Pancreas (tissue), 10 donors: Measurements from ENCODE around the gene ZCCHC7. TPM values are rescaled to one million over a fixed set of nuclear protein-coding genes. Genes with fewer than 3 reads are reported as not detected.
"Not testable (repeated sequence)": the region's sequence is repeated elsewhere in the genome, so short reads cannot be mapped to it uniquely, and the experiment has no call there.

Experiments used
- ATAC-seq, 4 donors: fragments of 200-7000 bp; cut with Tn5 transposase; one replicate each; pipeline versions ENCODE4 v1.8.0 to v1.9.1; 2020; ENCODE audit warnings: mild to moderate bottlenecking in 4 of 4, moderate library complexity in 4 of 4
- DNase-seq, 6 donors: peaks; one replicate each; pipeline ENCODE4 v3.0.0-alpha.2; 2020
- FAIRE-seq: peaks from 2 replicates; lab custom pipeline; 2012; peaks lifted over from hg19 to GRCh38; lab: Jason Lieb, UNC
- H3K27ac ChIP-seq, 4 donors: fragments of 200-600 bp; sonication (generic); 1 replicate in 3 of 4; 2 replicates in 1 of 4; pipeline versions ENCODE4 v1.5.0 to v1.8.0; 2020
- H3K27me3 ChIP-seq, 4 donors: fragments of 200-600 bp; one replicate each; pipeline ENCODE4 v1.8.0; 2021
- H3K36me3 ChIP-seq, 3 donors: fragments of 200-600 bp; sonication (generic) in 1 of 3; one replicate each; pipeline versions ENCODE4 v1.5.0 to v1.8.0; 2020 to 2021
- H3K4me1 ChIP-seq, 3 donors: fragments of 200-600 bp; one replicate each; pipeline ENCODE4 v1.8.0; 2021
- H3K4me3 ChIP-seq, 4 donors: fragments of 200-600 bp; sonication (generic) in 2 of 4; one replicate each; pipeline versions ENCODE4 v1.5.0 to v1.8.0; 2020 to 2021
- H3K9me3 ChIP-seq, 4 donors: fragments of 200-600 bp; one replicate each; pipeline ENCODE4 v1.8.0; 2021
- WGBS, 2 donors: extraction: QIAGEN DNeasy Blood & Tissue Kit; methylation state at CpG; one replicate each; pipeline ENCODE4 v1.1.7; 2013; 5-methylcytosine and 5-hydroxymethylcytosine counted together
- intact Hi-C, 3 donors: fragments of 100-400 bp; cut with DNase I; formaldehyde crosslinking; loops; one replicate each; pipeline versions ENCODE4 v1.11.1 to v1.14.2; 2022
- polyA plus RNA-seq, 2 donors: library from polyadenylated mRNA; stranded (reverse); fragments of 200-250 nt; gene quantifications; one replicate each; pipeline ENCODE4 v1.2.3, GENCODE V29; 2013
- total RNA-seq, 6 donors: library from RNA; stranded (reverse); fragmentation: NEBNext Ultra II Directional in 4 of 6; extraction: Animal tissue kit (Norgen Biotek cat#: 25700) in 4 of 6; gene quantifications; one replicate each; pipeline versions ENCODE4 v1.2.1 to v1.2.4, GENCODE V29; 2021 to 2023
- TF ChIP-seq, protein P1 (sequence below), 4 donors: fragments of 200-600 bp; sonication (generic) in 3 of 4; IDR thresholded peaks; one replicate each; pipeline versions ENCODE4 v1.5.0 to v1.8.0; 2021; ENCODE audit warnings: antibody characterized with exemption in 4 of 4
- donor health status: healthy with polysubstance abuse.
- donor health status: DM: no; HTN: no; CAD: no; lungs with moderate emphysema.
- donor health status: DM: no; HTN: no; CAD: no.
- donor health status: control.
- donor health status: control.
- donor health status: Bipolar disorder and iron deficiency.
- donor health status: DM: yes; HTN: yes; CAD: no.
- donor health status: DM: no; HTN: no; CAD: no.
- donor health status: DM: no; HTN: no; CAD: no.
- donor health status: DM: yes; HTN: yes; CAD: no.

The ZCCHC7 gene
- total and polyA plus RNA-seq, 8 donors, result 8.1 to 17.4 (median 14.4) TPM

DNA sequence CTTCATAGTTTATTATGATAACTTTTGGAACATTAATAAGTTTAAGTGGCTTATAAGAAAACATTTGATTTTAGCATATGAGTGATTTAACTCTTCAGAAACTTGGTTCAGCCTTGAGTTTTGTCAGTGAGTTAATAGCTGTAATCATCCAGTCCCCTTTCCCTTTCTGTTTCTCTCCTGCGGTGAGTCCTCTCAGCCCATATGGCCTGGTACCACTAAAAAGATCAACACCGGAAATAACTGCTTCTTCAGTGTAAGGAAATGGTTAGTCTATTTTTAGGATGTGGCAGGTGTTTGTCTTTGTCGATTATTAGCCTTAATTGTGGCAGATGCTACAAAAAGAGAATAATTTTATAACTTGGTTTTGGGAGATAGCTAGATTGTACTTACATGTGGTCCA is 181.9 kb downstream of the ZCCHC7 start:
- no peak for DNase-seq
- no peak overlapping the region for H3K27ac ChIP-seq
- intact Hi-C loops, result no loop called here
- no peak for FAIRE-seq
- H3K9me3 ChIP-seq, result no peaks in the 10 kb centered on the region
- 80 to 86% methylated on average over 3 of the region's 3 CpGs for WGBS, 2 donors
- no peaks in the 10 kb centered on the region for H3K4me1 ChIP-seq
- no peaks in the 10 kb centered on the region for H3K27me3 ChIP-seq
- H3K4me3 ChIP-seq, result no peak overlapping the region
- TF ChIP-seq, protein P1, sequence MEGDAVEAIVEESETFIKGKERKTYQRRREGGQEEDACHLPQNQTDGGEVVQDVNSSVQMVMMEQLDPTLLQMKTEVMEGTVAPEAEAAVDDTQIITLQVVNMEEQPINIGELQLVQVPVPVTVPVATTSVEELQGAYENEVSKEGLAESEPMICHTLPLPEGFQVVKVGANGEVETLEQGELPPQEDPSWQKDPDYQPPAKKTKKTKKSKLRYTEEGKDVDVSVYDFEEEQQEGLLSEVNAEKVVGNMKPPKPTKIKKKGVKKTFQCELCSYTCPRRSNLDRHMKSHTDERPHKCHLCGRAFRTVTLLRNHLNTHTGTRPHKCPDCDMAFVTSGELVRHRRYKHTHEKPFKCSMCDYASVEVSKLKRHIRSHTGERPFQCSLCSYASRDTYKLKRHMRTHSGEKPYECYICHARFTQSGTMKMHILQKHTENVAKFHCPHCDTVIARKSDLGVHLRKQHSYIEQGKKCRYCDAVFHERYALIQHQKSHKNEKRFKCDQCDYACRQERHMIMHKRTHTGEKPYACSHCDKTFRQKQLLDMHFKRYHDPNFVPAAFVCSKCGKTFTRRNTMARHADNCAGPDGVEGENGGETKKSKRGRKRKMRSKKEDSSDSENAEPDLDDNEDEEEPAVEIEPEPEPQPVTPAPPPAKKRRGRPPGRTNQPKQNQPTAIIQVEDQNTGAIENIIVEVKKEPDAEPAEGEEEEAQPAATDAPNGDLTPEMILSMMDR (IDR thresholded peaks at IDR 0.05), result no peak
- peaks cover 0 to 10% (median 0%) of the 10 kb centered on the region in 3 donors for H3K36me3 ChIP-seq
- ATAC-seq, result peak in 1 of 4 donors; percentile 49

DNA sequence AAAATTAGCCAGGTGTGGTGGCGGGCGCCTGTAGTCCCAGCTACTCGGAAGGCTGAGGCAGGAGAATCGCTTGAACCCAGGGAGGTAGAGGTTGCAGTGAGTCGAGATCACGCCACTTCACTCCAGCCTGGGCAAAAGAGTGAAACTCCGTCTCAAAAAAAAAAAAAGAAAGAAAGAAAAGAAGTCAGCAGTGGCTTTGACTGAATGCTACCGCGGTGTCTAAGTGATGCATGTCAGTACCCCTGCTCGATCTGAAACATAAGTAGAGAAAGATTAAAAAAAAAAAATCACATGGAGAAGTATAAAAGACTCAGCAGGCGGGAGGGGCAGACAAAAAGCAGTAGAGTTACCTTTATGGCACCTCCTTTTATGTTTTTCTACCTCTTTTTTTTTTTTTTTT is 182.9 kb downstream of the ZCCHC7 start:
- H3K27ac ChIP-seq, H3K27me3 ChIP-seq, H3K4me3 ChIP-seq, ATAC-seq, H3K36me3 ChIP-seq, intact Hi-C loops, DNase-seq, H3K9me3 ChIP-seq, H3K4me1 ChIP-seq, FAIRE-seq: not testable (repeated sequence)
- 97 to 98% methylated on average over 11 of the region's 11 CpGs for whole genome bisulfite sequencing, 2 donors

DNA sequence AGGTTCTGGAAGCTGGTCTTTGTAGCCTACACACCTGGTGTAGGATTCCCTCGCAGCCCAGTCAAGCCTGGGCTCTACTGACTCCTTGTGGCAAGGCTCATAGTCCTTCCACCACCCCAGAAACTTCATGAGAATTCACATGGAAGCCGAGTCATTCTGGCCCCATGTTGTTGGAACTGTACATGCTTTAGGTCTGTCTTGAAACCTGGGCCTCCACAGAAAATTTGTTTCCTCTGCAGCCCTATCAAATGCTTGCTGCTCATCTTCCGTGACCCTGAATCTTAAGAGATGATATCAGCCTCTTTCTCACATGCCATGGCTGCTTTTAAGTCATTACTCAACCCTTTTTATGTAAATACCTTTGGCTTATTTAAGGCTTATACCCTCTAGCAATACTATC is 188.8 kb downstream of the ZCCHC7 start:
- Histone ChIP-seq H3K9me3 (no peaks in the 10 kb centered on the region), H3K27ac (no peak overlapping the region), H3K27me3 (no peaks in the 10 kb centered on the region), H3K4me1 (no peaks in the 10 kb centered on the region), H3K4me3 (no peak overlapping the region), H3K36me3 (peaks cover 0 to 9% (median 0%) of the 10 kb centered on the region in 3 donors)
- intact Hi-C loops, result no loop called here
- ATAC-seq (peak in 3 of 4 donors; percentile 40 to 55 (median 54)), DNase-seq (no peak), FAIRE-seq (no peak)
- TF ChIP-seq, protein P1 (IDR thresholded peaks at IDR 0.05), result no peak
- WGBS, 2 donors, result 87 to 91% methylated on average over 3 of the region's 3 CpGs

DNA sequence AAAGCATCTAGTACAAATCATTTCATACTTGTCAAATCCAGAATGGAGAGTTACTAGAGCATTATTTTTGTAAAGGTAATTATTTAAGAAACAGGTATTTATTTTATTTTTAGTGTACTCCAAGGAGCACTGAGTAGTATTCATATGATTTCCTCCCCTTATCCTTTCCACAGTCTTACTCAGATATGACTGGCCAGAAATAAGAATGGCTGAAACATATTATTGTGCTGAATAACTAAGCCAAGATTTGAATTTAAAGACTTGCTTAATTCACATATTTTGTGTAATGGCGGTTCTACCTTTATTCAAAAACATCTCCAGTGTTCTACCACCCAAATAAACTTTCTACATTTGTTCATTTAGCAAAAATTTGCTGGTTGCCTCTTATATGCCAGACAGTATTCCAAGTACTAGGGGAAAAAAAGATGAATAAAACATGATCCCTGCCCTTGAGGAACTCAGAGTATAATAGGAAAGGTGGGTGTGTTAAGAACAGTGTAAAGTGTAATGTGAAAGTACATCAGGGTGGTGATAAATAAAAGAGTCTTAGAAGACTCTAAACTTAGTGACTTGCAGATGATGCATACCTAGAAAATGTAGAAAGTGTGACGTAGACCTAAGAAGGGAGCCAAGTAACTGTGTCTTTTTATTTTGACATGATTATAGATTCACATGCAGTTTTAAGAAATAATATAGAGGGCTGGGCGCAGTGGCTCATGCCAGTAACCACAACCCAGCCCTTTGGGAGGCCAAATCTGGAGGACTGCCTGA is 191.7 kb downstream of the ZCCHC7 start:
- Histone ChIP-seq H3K9me3 (no peaks in the 10 kb centered on the region), H3K4me1 (no peaks in the 10 kb centered on the region), H3K36me3 (no peaks in the 10 kb centered on the region), H3K27me3 (no peaks in the 10 kb centered on the region), H3K4me3 (no peak overlapping the region), H3K27ac (no peak overlapping the region)
- DNase-seq (no peak), FAIRE-seq (no peak), ATAC-seq (no peak)
- TF ChIP-seq, protein P1 (IDR thresholded peaks at IDR 0.05), result no peak
- WGBS, 2 donors, result 96 to 97% methylated on average over 3 of the region's 3 CpGs
- intact Hi-C loops, result no loop called here

DNA sequence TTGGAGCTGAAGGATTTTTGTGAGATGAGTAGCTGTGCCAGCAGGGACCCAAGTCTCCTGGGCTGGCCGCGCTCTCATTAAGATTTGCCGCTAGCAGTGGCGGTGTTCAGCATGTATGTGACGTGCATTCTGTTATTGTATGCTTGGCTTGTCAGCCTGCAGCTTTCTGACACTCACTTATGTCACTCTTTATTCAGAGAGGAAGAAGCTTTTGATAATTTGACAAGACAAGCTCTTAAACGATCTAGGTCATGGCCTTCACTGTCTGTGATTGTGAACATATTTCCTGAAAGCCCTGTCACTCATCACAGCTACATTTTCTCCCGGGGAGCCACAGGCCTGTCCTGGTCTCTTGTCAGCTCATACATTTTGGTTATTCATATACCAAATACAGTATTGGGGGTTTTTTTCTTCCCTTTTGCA is 203.9 kb downstream of the ZCCHC7 start:
- DNase-seq, result no peak
- ATAC-seq, result no peak
- WGBS, 2 donors, result 80 to 84% methylated on average over 7 of the region's 7 CpGs
- Histone ChIP-seq H3K27ac (no peak overlapping the region), H3K27me3 (no peaks in the 10 kb centered on the region), H3K9me3 (no peaks in the 10 kb centered on the region), H3K4me1 (peaks cover 19 to 33% (median 31%) of the 10 kb centered on the region in 3 donors), H3K4me3 (no peak overlapping the region), H3K36me3 (no peaks in the 10 kb centered on the region)
- intact Hi-C loops, result no loop called here
- FAIRE-seq, result no peak
- TF ChIP-seq, protein P1 (IDR thresholded peaks at IDR 0.05), result no peak
